Aorta (tissue), 5 donors: ENCODE data around the gene TMEM106B. TPM values are rescaled to one million over a fixed set of nuclear protein-coding genes. Genes with fewer than 3 reads are reported as not detected.

Source experiments
- ATAC-seq: fragments of 200-7000 bp; cut with Tn5 transposase; one replicate; pipeline ENCODE4 v1.9.1; 2022; ENCODE audit warnings: moderate library complexity; ENCODE audit not compliant: low FRiP score
- DNase-seq, 2 donors: peaks; one replicate each; pipeline ENCODE4 v3.0.0-alpha.2; 2020
- H3K27ac ChIP-seq, 2 donors: one replicate each; pipeline ENCODE4 v1.5.1; 2013; ENCODE audit warnings: low read length in 2 of 2, mild to moderate bottlenecking in 2 of 2, moderate library complexity in 2 of 2, control low read depth in 1 of 2, inconsistent platforms in 1 of 2, low read depth in 1 of 2
- H3K27me3 ChIP-seq, 2 donors: one replicate each; pipeline ENCODE4 v1.6.1; 2013; ENCODE audit warnings: control low read depth in 1 of 2, low read length in 1 of 2, mild to moderate bottlenecking in 1 of 2, moderate library complexity in 1 of 2; ENCODE audit not compliant: insufficient read depth in 2 of 2, control insufficient read depth in 1 of 2
- H3K36me3 ChIP-seq, 2 donors: one replicate each; pipeline ENCODE4 v1.6.1; 2013; ENCODE audit warnings: control low read depth in 1 of 2, low read length in 1 of 2, mild to moderate bottlenecking in 1 of 2; ENCODE audit not compliant: insufficient read depth in 2 of 2, control insufficient read depth in 1 of 2
- H3K4me1 ChIP-seq, 2 donors: one replicate each; pipeline ENCODE4 v1.6.1; 2013; ENCODE audit warnings: low read length in 2 of 2, control low read depth in 1 of 2, mild to moderate bottlenecking in 1 of 2, moderate library complexity in 1 of 2; ENCODE audit not compliant: insufficient read depth in 2 of 2, control insufficient read depth in 1 of 2
- H3K4me3 ChIP-seq, 2 donors: one replicate each; pipeline ENCODE4 v1.5.1; 2013; ENCODE audit warnings: low read length in 2 of 2, control low read depth in 1 of 2, mild to moderate bottlenecking in 1 of 2
- H3K9me3 ChIP-seq: one replicate; pipeline ENCODE4 v1.6.1; 2013; ENCODE audit warnings: mild to moderate bottlenecking, low read length; ENCODE audit not compliant: control insufficient read depth
- WGBS, 2 donors: extraction: QIAGEN DNeasy Blood & Tissue Kit; methylation state at CpG; one replicate each; pipeline ENCODE4 v1.1.7; 2013; 5-methylcytosine and 5-hydroxymethylcytosine counted together
- intact Hi-C, 2 donors: fragments of 100-400 bp; cut with DNase I; formaldehyde crosslinking; loops; one replicate each; pipeline versions ENCODE4 v1.14.2 to v1.15.0; 2022
- polyA plus RNA-seq, 2 donors: library from polyadenylated mRNA; stranded (reverse); fragments of 200-250 nt; gene quantifications; one replicate each; pipeline ENCODE4 v1.2.3, GENCODE V29; 2013
- total RNA-seq, 2 donors: library from RNA; stranded (reverse); fragmentation: NEBNext Ultra II Directional; extraction: Animal tissue kit (Norgen Biotek cat#: 25700); gene quantifications; one replicate each; pipeline ENCODE4 v1.2.1, GENCODE V29; 2021
- donor health status: healthy with polysubstance abuse.
- donor health status: Bipolar disorder and iron deficiency.
- donor health status: DM: no; HTN: no; CAD: no.
- donor health status: DM: no; HTN: no; CAD: no.
- donor health status: DM: yes; HTN: yes; CAD: no.

The TMEM106B gene
- total and polyA plus RNA-seq, 4 donors, result 12.8 to 41.4 (median 28.2) TPM

DNA sequence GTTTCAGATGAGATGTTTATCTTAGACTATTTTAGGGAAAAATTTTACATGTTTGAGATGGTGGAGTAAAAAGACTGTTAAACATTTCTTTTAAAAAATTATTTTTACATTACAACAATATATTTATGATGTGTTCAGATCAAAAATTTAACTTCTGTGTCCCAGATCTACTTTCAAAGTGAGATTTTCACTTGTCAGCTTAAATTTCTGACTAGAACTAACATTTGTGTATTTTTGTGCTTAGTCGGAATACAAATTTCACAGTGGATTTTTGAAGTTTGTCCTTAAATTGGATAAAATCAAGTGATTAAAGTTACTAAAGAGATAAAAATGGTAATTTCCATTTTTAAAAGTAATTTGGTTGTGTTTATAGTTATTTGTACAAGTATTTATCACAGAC lies 24.9 kb downstream of the TMEM106B start:
- DNase-seq (no peak), ATAC-seq (no peak)
- Histone ChIP-seq H3K9me3 (no peaks in the 10 kb centered on the region), H3K27me3 (no peaks in the 10 kb centered on the region), H3K36me3 (no peaks in the 10 kb centered on the region), H3K4me1 (no peaks in the 10 kb centered on the region), H3K27ac (no peak overlapping the region), H3K4me3 (no peak overlapping the region)
- 97 to 98% methylated on average over 1 of the region's 1 CpG for WGBS, 2 donors
- intact Hi-C loops, result no loop called here

DNA sequence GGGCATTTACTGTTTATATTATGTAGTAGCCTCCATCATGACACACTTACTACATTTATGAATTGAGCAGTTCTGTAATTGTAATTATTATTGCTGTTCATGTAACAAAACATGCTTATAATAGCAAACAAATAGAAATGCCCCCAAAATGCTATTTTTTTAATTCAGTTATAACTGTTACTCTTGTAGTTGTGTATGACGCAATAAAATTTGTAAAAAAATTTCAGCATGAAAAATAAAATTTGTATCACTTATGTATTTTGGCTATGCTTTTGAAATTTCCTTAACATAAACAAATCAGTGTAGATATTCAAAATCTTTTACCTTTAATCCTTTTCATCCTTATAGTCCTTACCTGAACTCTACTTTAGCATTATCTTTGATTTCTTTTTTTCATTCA lies 25.9 kb downstream of the TMEM106B start:
- Histone ChIP-seq H3K4me3 (no peak overlapping the region), H3K27ac (no peak overlapping the region), H3K36me3 (no peaks in the 10 kb centered on the region), H3K4me1 (no peaks in the 10 kb centered on the region), H3K27me3 (no peaks in the 10 kb centered on the region), H3K9me3 (no peaks in the 10 kb centered on the region)
- WGBS, 2 donors, result 51 to 98% methylated on average over 1 of the region's 1 CpG
- intact Hi-C loops, result no loop called here
- ATAC-seq (no peak), DNase-seq (no peak)

DNA sequence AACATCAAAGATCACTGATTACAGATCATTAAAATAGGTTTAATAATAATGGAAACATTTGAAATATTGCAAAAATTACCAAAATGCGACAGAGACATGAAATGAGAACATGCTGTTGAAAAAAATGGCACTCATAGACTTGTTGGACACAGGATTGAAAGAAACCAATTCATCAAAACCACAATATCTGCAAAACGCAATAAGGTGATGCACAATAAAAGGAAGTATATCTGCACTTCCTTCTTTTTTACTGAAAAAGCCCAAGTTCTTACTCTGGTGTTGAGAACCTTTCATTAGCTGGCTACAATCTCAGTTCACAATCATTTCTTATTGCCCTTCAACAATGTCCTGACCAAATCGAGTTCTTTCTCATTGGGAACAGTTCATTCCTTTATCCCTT lies 28.7 kb downstream of the TMEM106B start:
- 88 to 91% methylated on average over 3 of the region's 3 CpGs for WGBS, 2 donors
- Histone ChIP-seq H3K27ac (no peak overlapping the region), H3K27me3 (no peaks in the 10 kb centered on the region), H3K36me3 (no peaks in the 10 kb centered on the region), H3K4me3 (no peak overlapping the region), H3K9me3 (no peaks in the 10 kb centered on the region), H3K4me1 (no peaks in the 10 kb centered on the region)
- intact Hi-C loops, result no loop called here
- ATAC-seq (no peak), DNase-seq (no peak)

DNA sequence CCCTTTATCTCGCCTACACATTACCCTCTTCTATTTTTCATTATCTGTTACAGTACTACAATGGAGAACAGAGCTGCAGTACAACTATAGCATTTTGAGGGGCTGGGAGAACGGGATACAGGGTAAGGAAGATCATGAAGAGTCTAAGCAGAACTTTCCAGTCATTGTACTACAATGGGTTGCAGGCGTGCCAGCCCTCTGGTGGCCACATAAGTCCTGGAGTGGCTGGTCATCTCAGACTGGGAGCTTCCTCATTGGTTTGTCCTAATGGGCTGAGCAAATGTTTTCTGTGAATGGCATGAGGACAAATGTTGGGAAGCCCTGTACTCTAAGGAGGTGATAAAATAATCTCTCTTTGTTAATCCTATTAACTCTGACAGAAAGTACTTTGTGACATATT lies 33.0 kb downstream of the TMEM106B start:
- intact Hi-C loops, result no loop called here
- peaks cover 2% of the 10 kb centered on the region for H3K9me3 ChIP-seq
- 62 to 68% methylated on average over 3 of the region's 3 CpGs for WGBS, 2 donors
- H3K36me3 ChIP-seq, result no peaks in the 10 kb centered on the region
- no peak overlapping the region for H3K4me3 ChIP-seq
- H3K4me1 ChIP-seq, result no peaks in the 10 kb centered on the region
- ATAC-seq (no peak), DNase-seq (no peak)
- no peak overlapping the region for H3K27ac ChIP-seq
- no peaks in the 10 kb centered on the region for H3K27me3 ChIP-seq

DNA sequence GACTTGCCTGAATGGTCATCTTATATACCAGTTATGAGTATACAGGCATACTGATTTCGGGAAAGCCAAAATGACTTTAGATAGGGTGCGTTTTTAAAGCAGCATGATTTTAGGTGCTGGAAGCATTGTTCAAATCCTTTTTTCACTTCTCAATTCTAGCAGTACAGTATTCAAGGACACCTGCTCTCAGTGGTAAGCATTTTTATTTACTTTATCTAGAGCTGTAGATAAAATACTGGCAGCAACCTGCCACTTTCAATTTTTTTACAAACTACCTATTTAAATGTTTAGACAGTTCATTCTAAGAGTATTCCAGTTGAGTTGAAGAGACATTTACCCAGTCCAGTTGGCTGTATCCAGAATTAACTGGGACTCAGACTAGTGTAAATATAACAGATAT lies 33.6 kb downstream of the TMEM106B start:
- 58 to 70% methylated on average over 2 of the region's 2 CpGs for WGBS, 2 donors
- ATAC-seq (no peak), DNase-seq (no peak)
- no peak overlapping the region for H3K27ac ChIP-seq
- H3K9me3 ChIP-seq, result peaks cover 2% of the 10 kb centered on the region
- no peaks in the 10 kb centered on the region for H3K36me3 ChIP-seq
- intact Hi-C loops, result no loop called here
- no peaks in the 10 kb centered on the region for H3K4me1 ChIP-seq
- H3K4me3 ChIP-seq, result no peak overlapping the region
- H3K27me3 ChIP-seq, result no peaks in the 10 kb centered on the region

DNA sequence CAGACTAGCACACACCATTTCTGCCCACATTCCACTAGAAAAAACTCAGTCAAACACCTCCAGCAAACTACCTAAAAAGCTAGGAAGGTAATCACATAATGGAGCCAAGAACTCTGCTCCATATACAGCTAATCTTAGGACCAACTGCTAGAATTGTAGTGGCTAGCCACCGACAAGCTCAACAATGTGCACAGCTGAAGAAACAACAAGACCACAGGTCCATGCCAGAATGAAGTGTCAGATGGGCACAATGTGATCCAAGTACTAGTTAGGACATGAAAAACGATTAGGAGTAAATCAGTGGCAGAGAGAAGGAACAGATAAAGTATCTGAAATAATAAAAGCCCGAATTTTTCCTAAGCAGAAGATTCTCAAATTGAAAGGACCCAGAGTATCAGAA lies 38.6 kb downstream of the TMEM106B start:
- ATAC-seq (no peak), DNase-seq (no peak)
- no peak overlapping the region for H3K4me3 ChIP-seq
- H3K27me3 ChIP-seq, result no peaks in the 10 kb centered on the region
- 59 to 61% methylated on average over 3 of the region's 3 CpGs for WGBS, 2 donors
- H3K9me3 ChIP-seq, result peaks cover 2% of the 10 kb centered on the region
- no peak overlapping the region for H3K27ac ChIP-seq
- no peaks in the 10 kb centered on the region for H3K4me1 ChIP-seq
- no peaks in the 10 kb centered on the region for H3K36me3 ChIP-seq
- intact Hi-C loops, result no loop called here

DNA sequence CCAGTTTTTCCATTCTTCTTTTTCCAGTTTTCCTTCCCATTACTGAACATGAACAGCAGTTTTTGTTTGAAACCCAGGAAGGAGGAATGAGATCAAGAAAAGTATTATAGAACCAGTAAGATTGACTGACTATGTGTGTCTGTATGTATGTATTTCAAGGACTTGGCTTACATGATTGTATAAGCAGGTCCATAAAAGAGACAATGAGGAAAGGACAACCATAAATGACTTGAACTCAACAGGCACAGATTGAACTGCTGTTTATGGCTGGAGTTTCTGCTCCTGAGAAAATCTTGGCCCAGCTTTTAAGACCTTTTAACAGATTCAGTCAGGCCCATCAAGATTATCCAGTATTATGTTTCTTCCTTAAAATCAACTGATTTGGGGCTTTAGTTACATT lies 39.1 kb downstream of the TMEM106B start:
- Histone ChIP-seq H3K4me3 (no peak overlapping the region), H3K9me3 (peaks cover 2% of the 10 kb centered on the region), H3K27me3 (no peaks in the 10 kb centered on the region), H3K36me3 (no peaks in the 10 kb centered on the region), H3K4me1 (no peaks in the 10 kb centered on the region), H3K27ac (no peak overlapping the region)
- no peak for ATAC-seq
- intact Hi-C loops, result no loop called here
- no peak for DNase-seq

DNA sequence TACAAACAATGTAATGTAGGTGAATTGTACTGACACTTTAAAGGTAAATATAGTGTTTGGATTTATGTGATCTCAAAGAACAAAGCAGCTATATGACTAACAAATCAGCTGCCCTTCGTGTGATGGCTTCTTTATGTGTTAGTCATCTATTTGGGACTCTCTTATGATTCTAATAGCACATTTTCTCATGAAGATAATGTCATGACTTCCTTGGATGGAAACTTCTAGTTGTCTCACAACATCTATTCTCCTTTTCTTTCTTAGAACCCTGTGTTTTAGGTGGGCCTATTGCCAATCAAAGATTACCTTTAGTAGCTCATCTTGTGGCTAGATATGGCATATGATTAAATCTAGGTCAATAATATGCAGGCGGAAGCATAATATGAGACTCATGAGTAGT lies 45.0 kb downstream of the TMEM106B start:
- Histone ChIP-seq H3K4me3 (no peak overlapping the region), H3K27me3 (no peaks in the 10 kb centered on the region), H3K27ac (no peak overlapping the region), H3K9me3 (no peaks in the 10 kb centered on the region), H3K4me1 (no peaks in the 10 kb centered on the region), H3K36me3 (no peaks in the 10 kb centered on the region)
- ATAC-seq, result no peak
- intact Hi-C loops, result no loop called here
- 69 to 77% methylated on average over 2 of the region's 2 CpGs for WGBS, 2 donors
- DNase-seq, result no peak

DNA sequence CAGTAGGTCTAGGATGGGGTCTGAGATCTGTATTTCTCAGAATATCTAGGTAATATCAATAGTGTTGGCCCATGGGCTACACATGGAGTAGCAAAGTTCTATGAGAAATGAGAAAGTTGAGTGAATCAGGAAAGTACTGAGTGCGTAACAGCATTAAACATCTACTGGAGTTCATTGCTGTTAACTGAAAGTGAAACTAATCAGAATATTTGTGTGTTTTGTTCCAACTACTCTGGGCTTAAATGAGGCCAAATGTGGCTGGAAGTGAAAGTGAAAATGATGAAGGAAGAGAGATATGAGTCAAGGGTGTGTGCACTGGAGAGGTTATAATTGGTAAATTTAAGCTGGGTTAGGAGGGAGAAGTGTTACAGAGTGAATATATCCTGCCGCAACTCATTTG lies 46.5 kb downstream of the TMEM106B start:
- DNase-seq, result no peak
- no peak overlapping the region for H3K27ac ChIP-seq
- no peak for ATAC-seq
- H3K4me3 ChIP-seq, result no peak overlapping the region
- intact Hi-C loops, result no loop called here
- H3K27me3 ChIP-seq, result no peaks in the 10 kb centered on the region
- H3K9me3 ChIP-seq, result no peaks in the 10 kb centered on the region
- H3K36me3 ChIP-seq, result no peaks in the 10 kb centered on the region
- no peaks in the 10 kb centered on the region for H3K4me1 ChIP-seq
- WGBS, 2 donors, result 87 to 92% methylated on average over 2 of the region's 2 CpGs
